GM10847 (cell line): ENCODE data around the gene VSTM2L.

Experiments
- POLR2A ChIP-seq: IDR thresholded peaks from 2 replicates; pipeline ENCODE4 v1.6.1; 2011; ENCODE audit not compliant: insufficient read length; ENCODE audit errors: extremely low read depth

Gene VSTM2L

GRCh38 chr20:37933786-37934633 lies 31.1 kb downstream of the VSTM2L start:
- TF ChIP-seq POLR2A, result no peak

DNA sequence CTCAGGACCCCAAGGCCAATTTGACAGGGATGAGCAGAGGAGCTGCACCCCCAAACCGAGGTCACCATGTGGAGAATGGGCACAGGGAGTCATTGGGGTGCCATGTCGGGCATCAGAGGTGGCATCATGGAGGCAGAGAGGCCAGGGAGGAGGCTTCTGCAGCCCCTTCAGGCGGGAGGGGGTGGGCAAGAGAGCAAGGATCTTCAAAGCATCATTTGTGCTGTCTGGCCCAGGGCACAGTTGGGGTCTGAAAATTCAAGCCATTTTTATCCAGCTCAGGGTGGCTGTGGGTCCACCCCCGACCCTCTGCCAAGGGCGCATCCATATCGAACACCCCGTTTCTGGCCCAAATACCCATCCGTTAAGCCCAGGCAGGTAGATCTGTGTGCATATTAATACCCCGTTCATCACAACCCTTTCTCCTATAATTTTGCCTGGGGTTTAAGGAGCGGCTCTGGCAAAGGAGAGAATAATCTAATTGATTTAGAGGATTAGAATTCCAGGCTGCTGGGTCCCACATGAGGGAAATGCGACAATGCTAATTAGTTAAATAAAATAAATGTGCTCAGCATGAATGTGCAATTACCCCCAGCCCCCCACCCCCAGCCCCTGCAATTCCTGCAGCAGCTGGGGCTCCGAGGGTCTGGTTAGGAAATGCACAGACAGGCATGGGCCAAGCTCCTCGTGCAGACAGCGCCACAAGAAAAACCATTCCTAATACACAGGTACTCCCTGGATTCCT lies 31.9 kb downstream of the VSTM2L start:
- TF ChIP-seq POLR2A, result no peak

DNA sequence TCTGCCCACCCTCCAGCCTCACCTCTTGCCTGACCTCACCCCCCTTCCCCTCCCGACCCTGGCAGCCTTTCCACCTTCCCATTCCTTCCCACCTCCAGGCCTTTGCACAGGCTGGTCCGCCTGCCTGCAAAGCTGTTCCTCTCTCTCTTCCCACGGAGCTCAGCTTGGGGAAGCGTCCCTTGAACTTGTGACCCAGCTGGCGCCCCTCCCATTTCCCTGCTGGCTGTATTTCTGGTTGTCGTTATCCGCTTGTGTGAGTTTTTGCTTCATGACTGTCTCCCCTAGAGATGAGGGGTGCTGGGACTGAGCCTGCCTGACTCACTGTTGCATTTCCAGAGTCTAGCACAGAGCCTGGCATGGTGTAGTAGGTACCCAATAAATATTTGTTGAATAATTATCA lies 32.5 kb downstream of the VSTM2L start:
- no peak for TF ChIP-seq POLR2A

DNA sequence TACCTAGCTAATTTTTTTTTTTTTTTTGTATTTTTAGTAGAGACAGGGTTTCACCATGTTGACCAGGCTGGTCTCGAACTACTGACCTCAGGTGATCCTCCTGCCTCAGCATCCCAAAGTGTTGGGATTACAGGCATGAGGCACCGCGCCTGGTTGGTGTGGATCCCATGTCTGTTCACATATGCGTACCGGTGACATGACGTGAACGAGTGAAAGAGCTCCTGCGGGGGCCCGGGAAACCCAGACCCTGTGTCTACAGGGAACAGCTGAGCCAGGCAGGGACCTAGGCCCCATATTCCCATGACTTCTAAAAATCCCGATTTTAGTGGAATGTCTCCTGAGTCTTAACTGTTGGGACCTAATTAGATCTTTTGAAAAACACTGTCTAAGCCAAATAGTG lies 33.1 kb downstream of the VSTM2L start:
- no peak for TF ChIP-seq POLR2A

DNA sequence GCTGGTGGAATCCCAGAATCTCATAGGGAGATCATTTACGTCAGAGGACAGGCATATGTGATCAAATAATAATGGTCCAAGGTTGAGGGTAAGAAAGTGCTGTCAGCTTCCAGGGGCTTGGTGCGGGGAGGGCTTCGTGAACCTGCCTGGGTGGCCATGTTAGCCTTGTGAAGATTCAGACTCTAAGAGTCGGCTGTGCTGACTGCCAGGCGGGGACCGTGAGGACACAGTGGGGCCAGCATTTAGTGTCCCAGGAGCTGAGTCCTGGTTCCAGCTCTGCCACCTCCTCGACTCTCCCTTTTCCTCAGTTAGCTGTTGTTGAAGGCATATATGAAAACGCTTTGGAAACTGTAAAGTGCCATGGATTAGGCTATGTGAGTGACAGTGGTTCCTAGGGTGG lies 33.5 kb downstream of the VSTM2L start:
- no peak for TF ChIP-seq POLR2A

- TF ChIP-seq POLR2A, result no peak
These were observed 34.8 kb downstream of the VSTM2L start for GRCh38 chr20:37937686-37938085.

DNA sequence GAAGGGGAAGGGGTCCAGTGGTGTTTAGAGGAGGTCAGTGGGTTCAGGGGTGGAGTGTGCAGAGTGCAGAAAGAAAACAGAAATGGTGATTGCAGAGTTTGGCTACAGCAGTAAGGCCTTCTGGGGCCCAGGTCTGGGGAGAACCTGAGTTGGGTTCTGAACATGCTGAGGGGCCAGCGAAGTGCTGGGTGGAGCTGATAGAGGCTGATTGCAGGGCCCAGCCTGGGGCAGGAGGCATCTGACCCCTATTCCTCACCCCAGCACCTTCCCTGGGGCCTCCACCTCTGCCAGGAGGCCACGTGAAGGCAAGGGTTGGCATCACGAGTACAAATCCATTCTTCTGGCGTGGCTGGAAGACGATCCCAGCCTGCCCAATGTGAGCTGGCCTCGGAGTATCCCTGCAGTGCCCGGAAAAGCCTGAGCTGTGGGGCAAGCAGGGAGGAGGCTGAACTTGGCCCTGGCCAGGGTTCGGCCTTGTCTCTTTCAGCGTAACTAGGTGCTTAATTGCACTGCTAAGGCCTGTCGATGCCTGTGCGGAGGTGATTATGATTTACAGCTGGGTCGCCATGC lies 35.3 kb downstream of the VSTM2L start:
- TF ChIP-seq POLR2A, result no peak

GRCh38 chr20:37938954-37939353 lies 36.0 kb downstream of the VSTM2L start:
- TF ChIP-seq POLR2A, result no peak

DNA sequence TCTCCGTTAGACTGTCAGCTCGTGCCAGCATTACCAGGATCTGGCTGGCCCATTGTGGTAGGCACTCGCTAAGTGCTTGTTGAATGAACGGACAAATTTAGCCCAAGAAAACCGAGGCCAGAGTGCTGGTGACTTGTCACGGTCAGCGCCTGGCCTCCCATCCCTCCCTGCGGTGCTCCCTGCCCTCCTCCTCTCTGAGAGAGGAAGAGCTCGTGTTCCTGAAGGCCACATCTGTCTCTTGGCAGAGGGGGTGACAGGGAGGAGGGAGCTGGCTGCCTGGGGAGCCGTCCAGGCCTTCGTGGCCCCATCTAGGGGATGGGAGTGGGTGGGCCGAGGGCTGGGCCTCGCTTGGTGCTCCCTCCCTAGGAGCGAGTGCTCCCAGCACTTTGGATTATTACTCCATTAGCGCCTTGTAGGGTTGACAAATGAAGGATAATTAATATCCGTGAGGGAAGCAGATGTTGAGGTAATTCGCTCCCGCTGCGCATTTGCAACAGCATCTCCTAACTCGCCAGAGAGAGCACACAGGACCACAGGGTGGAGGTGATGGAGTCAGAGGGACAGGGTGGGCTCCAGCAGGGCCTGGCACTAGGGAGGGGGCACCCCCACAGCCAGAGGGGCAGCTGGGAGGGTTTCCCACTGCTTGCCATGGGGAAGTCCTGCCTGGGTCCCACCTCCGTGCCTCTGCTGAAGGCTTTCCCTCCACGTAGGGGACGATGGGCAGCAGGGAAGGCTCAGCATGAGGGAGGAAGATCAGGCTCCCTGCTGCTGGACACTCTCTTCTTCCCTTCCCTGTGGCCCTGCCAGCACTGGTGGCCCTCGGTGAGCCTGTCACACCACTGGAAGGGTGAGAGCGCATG lies 37.0 kb downstream of the VSTM2L start:
- no peak for TF ChIP-seq POLR2A

DNA sequence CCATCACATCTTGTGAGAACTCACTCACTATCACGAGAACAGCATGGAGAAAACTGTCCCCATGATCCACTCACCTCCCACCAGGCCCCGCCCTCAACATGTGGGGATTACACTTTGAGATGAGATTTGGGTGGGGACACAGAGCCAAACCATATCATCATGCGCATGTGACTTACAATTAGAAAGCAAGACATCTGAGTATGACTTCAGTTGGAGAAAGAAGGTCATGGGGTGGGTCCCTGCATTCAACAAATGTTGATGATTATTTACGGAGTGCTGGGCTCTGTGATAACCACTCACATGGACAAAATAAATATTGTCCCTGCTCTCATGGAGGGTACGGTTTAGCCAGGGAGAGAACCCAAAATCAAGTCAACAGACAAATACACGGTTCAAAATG lies 37.9 kb downstream of the VSTM2L start:
- no peak for TF ChIP-seq POLR2A

DNA sequence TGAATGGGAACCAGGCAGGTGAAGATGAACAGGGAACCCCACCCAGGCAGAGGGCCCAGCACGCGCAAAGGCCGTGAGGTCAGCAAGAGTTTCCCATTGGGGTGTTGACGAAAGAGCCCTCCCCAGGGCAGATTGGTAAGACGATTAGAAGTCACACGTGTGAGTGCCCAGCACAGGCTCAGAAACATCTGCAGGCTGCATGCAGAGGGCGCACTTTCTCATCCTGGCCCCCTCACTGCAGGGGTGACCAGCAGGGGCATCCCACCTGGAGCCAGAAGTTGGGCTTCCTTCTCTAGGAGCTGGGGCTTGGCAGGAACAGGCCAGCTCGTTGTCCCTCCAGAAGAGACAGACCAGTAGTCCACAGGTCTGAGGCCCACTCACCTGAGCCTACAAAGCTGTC lies 38.4 kb downstream of the VSTM2L start:
- TF ChIP-seq POLR2A, result no peak

GRCh38 chr20:37941992-37942391 lies 39.1 kb downstream of the VSTM2L start:
- no peak for TF ChIP-seq POLR2A

DNA sequence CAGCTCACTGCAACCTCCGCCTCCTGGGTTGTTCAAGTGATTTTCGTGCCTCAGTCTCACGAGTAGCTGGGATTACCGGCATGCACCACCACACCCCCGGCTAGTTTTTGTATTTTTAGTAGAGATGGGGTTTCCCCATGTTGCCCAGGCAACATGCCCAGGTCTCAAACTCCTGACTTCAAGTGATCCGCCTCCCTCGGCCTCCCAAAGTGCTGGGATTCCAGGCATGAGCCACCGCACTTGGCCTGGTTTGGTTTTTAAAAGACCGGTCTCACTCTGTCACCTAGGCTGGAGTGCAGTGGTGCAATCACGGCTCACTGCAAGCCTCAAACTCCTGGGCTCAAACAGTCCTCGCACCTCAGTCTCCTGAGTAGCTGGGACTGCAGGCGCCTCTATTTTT lies 40.1 kb downstream of the VSTM2L start:
- TF ChIP-seq POLR2A, result no peak

DNA sequence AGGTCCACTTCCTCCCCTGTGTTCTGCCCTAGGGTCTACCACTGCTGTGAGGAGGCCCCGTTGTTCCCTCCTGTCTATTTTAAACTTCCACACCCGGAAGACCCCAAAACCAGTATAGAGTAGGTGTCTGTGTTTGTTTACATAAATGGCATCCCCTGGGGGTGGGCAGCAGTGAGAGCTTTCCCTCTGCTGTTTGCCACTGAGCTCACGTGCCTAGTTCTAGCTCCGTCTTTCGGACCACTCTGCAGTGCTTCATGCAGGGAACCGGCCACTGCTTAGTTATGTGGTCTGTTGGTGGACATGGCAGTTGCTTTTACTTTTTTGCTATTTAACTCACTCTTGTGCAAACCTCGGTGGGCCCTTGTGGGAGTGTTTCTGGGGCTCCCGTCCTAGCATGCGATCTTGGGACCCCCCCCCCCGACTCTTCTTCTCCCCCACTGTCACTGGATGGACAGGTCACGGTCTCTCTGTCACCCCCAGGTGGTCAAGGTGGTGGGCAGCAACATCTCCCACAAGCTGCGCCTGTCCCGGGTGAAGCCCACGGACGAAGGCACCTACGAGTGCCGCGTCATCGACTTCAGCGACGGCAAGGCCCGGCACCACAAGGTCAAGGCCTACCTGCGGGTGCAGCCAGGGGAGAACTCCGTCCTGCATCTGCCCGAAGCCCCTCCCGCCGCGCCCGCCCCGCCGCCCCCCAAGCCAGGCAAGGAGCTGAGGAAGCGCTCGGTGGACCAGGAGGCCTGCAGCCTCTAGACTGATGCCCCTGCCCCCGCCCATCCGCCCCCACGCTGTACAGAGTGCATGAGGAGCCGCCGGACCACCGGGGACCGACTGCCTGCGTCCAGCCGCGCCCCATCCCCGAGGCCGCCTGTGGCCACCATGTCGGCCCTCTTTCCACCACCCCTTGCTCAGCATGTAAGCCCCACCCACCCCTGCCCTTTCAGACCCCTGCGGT lies 40.9 kb downstream of the VSTM2L start:
- no peak for TF ChIP-seq POLR2A
